Coronary artery (tissue), 2 donors: ENCODE data around the gene PHACTR4.
A peak's percentile ranks its signal among the peaks of the same experiment; 100 is the strongest.
"Not testable (repeated sequence)": the region's sequence is repeated elsewhere in the genome, so short reads cannot be mapped to it uniquely, and the experiment has no call there.

Experiments
- DNase-seq: peaks from one replicate; pipeline ENCODE4 v3.0.0-alpha.2; 2017; ENCODE audit warnings: low spot score
- H3K27ac ChIP-seq, 2 donors: fragments of 200-600 bp; sonication (generic); one replicate each; pipeline ENCODE4 v1.5.1; 2016 to 2019
- H3K4me3 ChIP-seq: fragments of 200-600 bp; sonication (generic); 2 replicates; pipeline ENCODE4 v1.5.1; 2016; ENCODE audit warnings: mild to moderate bottlenecking, moderate library complexity
- CTCF ChIP-seq: fragments of 200-600 bp; sonication (generic); IDR thresholded peaks from one replicate; pipeline ENCODE4 v1.5.1; 2019; ENCODE audit warnings: antibody characterized with exemption

The PHACTR4 gene

GRCh38 chr1:28508435-28508754 is 138.9 kb downstream of the PHACTR4 start:
- H3K27ac ChIP-seq, result peak overlapping the region in 1 of 2 donors; percentile 48
- TF ChIP-seq CTCF, result no peak
- DNase-seq, result no peak
- H3K4me3 ChIP-seq, result peak overlapping the region; percentile 93

- Histone ChIP-seq H3K27ac (peak overlapping the region in 1 of 2 donors; percentile 48), H3K4me3 (peak overlapping the region; percentile 93)
- no peak for TF ChIP-seq CTCF
- DNase-seq, result no peak
Measured at GRCh38 chr1:28509705-28510272, 140.2 kb downstream of the PHACTR4 start.

GRCh38 chr1:28510273-28510969 is 140.9 kb downstream of the PHACTR4 start:
- no peak for TF ChIP-seq CTCF
- no peak for DNase-seq
- Histone ChIP-seq H3K27ac (peak overlapping the region in 1 of 2 donors; percentile 11), H3K4me3 (peak overlapping the region; percentile 93)

GRCh38 chr1:28510970-28511440 is 141.5 kb downstream of the PHACTR4 start:
- DNase-seq, result no peak
- Histone ChIP-seq H3K4me3 (peak overlapping the region; percentile 93), H3K27ac (no peak overlapping the region)
- no peak for TF ChIP-seq CTCF

GRCh38 chr1:28512058-28512611 is 142.6 kb downstream of the PHACTR4 start:
- Histone ChIP-seq H3K4me3 (no peak overlapping the region), H3K27ac (no peak overlapping the region)
- no peak for TF ChIP-seq CTCF
- no peak for DNase-seq

- not testable (repeated sequence) for H3K4me3 ChIP-seq, H3K27ac ChIP-seq, DNase-seq
Measured at GRCh38 chr1:28514445-28514933, 144.9 kb downstream of the PHACTR4 start.

- no peak for DNase-seq
- no peak for TF ChIP-seq CTCF
- no peak overlapping the region for H3K4me3 ChIP-seq
- H3K27ac ChIP-seq, result no peak overlapping the region
Measured at GRCh38 chr1:28516518-28516956, 147.0 kb downstream of the PHACTR4 start.
